ENCODE measurements around the gene VAMP8.

VAMP8 gene

DNA sequence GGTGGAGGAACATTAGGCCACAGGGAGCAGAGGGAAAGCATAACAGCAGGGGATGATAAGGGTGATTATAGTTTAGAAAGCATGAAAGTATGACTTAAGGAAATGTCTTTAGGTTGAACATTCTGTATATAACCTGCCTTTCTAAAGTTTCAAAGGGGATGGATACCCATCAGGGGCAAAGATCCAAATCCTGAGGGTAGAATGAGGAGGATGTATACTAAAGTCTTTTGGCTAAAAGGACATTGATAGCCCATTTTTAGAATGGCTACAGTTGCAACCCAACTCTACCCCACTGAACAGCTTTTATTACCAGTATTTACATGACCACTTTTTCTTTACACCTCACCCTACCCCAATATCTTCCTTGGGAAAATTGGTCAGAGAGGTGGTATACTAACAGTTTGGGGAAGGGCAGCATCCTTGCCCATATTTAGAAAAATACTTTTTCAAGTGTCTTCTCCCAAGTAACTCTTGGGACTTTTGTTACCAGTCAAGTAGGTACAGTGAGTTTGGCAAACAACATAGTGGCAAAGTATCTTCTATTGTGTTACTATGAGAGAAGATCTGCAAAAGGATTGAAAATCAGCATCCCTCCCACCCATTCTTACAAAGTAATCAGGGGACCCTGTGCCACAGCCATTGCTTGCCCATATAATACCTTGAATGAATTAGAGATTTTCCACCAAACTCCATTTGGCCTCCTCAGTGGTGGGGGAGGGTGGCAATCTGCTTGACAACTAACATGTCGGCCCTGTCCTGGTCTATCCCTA lies 30.1 kb upstream of the VAMP8 start:
- Histone ChIP-seq H3K9ac (ENCODE audit: low read depth in 1 of 2, low read length in 2 of 2) (no peak overlapping the region), H3K4me1 (ENCODE audit: control insufficient read depth in 2 of 2, insufficient read depth in 2 of 2, low read length in 2 of 2) (peaks cover 3 to 6% of the 10 kb centered on the region in 2 donors), H3K4me3 (ENCODE audit: low read length in 2 of 2) (no peak overlapping the region), H3K9me3 (ENCODE audit: control insufficient read depth in 2 of 2, low read length in 2 of 2) (no peaks in the 10 kb centered on the region), H3K27ac (ENCODE audit: low read depth in 2 of 2, low read length in 2 of 2) (no peak overlapping the region), H3K36me3 (ENCODE audit: control insufficient read depth in 2 of 2, insufficient read depth in 2 of 2, low read length in 2 of 2) (peaks cover 43 to 69% of the 10 kb centered on the region in 2 donors), H3K27me3 (ENCODE audit: control insufficient read depth in 2 of 2, insufficient read depth in 2 of 2, low read length in 2 of 2) (no peaks in the 10 kb centered on the region)

DNA sequence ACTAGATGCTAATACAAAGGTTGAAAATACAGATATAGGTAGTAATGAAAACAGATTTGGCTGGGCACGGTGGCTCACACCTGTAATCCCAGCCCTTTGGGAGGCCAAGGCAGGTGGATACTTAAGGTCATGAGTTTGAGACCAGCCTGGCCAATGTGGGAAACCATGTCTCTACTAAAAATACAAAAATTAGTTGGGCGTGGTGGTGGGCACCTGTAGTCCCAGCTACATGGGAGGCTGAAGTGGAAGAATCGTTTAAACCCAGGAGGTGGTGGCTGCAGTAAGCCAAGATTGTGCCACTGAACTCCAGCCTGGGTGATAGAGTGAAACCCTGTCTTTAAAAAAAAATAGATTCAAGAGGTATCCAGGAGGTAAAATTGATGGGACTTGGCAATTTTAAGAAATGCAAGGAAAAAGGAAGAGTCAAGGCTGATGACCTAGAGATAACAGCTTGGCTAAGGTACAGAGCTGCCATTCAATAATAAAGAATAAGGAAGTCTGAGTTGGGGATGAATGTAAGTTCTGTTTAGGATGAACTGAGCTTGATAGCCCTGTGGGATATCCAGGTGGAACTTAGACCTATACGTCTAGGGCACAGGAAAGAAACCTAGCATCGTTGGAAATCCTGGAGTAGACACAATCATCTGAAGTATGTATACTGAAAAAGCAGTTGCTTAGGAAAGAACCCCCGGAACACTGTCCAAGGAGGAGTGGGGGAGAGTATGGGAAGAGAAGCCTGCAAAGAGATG lies 29.4 kb upstream of the VAMP8 start:
- H3K9ac ChIP-seq (ENCODE audit: low read depth in 1 of 2, low read length in 2 of 2), result no peak overlapping the region
- no peaks in the 10 kb centered on the region for H3K9me3 ChIP-seq (ENCODE audit: control insufficient read depth in 2 of 2, low read length in 2 of 2)
- peaks cover 43 to 69% of the 10 kb centered on the region in 2 donors for H3K36me3 ChIP-seq (ENCODE audit: control insufficient read depth in 2 of 2, insufficient read depth in 2 of 2, low read length in 2 of 2)
- no peaks in the 10 kb centered on the region for H3K27me3 ChIP-seq (ENCODE audit: control insufficient read depth in 2 of 2, insufficient read depth in 2 of 2, low read length in 2 of 2)
- H3K27ac ChIP-seq (ENCODE audit: low read depth in 2 of 2, low read length in 2 of 2), result no peak overlapping the region
- H3K4me3 ChIP-seq (ENCODE audit: low read length in 2 of 2), result no peak overlapping the region
- peaks cover 0 to 3% of the 10 kb centered on the region in 2 donors for H3K4me1 ChIP-seq (ENCODE audit: control insufficient read depth in 2 of 2, insufficient read depth in 2 of 2, low read length in 2 of 2)

DNA sequence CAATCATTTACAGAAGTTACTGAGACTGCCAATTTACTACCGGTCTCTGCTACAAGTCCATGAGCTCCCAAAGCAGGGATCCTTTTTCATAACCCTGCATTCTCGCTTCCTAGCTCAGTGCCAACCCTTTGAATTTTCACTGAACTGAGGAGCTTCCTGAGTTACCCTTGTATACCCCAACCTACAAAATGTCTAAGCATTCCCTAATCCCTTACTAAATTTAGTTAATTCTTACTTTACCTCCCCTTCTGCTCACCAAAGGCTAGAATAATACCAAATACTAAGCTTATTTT lies 28.8 kb upstream of the VAMP8 start:
- no peak overlapping the region for H3K9ac ChIP-seq (ENCODE audit: low read depth in 1 of 2, low read length in 2 of 2)
- H3K27ac ChIP-seq (ENCODE audit: low read depth in 2 of 2, low read length in 2 of 2), result no peak overlapping the region
- H3K36me3 ChIP-seq (ENCODE audit: control insufficient read depth in 2 of 2, insufficient read depth in 2 of 2, low read length in 2 of 2), result peaks cover 40 to 68% of the 10 kb centered on the region in 2 donors

DNA sequence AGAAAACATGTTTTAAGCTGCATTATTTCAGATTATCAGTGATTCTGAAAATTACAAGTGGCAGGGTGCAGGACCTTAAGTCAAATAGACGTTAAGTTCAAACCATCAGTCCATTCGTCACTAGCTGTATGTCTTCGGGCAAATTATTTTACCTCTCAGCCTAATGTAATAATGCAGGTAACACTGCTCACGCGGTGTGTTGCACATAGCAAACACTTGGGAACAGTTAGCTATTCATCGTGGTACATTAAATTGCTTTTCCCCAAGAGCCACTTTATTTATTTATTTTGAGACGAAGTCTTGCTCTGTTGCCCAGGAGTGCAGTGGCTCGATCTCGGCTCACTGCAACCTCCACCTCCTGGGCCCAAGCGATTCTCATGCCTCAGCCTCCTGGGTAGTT lies 28.3 kb upstream of the VAMP8 start:
- no peaks in the 10 kb centered on the region for H3K9me3 ChIP-seq (ENCODE audit: control insufficient read depth in 2 of 2, low read length in 2 of 2)
- no peak overlapping the region for H3K27ac ChIP-seq (ENCODE audit: low read depth in 2 of 2, low read length in 2 of 2)
- H3K27me3 ChIP-seq (ENCODE audit: control insufficient read depth in 2 of 2, insufficient read depth in 2 of 2, low read length in 2 of 2), result no peaks in the 10 kb centered on the region
- H3K9ac ChIP-seq (ENCODE audit: low read depth in 1 of 2, low read length in 2 of 2), result no peak overlapping the region
- H3K4me3 ChIP-seq (ENCODE audit: low read length in 2 of 2), result no peak overlapping the region
- peaks cover 39 to 68% of the 10 kb centered on the region in 2 donors for H3K36me3 ChIP-seq (ENCODE audit: control insufficient read depth in 2 of 2, insufficient read depth in 2 of 2, low read length in 2 of 2)
- H3K4me1 ChIP-seq (ENCODE audit: control insufficient read depth in 2 of 2, insufficient read depth in 2 of 2, low read length in 2 of 2), result no peaks in the 10 kb centered on the region

More for the DNA sequence above, 28.8 kb upstream of the VAMP8 start:
- H3K27me3 ChIP-seq (ENCODE audit: control insufficient read depth in 2 of 2, insufficient read depth in 2 of 2, low read length in 2 of 2), result no peaks in the 10 kb centered on the region
- H3K4me1 ChIP-seq (ENCODE audit: control insufficient read depth in 2 of 2, insufficient read depth in 2 of 2, low read length in 2 of 2), result peaks cover 0 to 2% of the 10 kb centered on the region in 2 donors
- no peaks in the 10 kb centered on the region for H3K9me3 ChIP-seq (ENCODE audit: control insufficient read depth in 2 of 2, low read length in 2 of 2)
- no peak overlapping the region for H3K4me3 ChIP-seq (ENCODE audit: low read length in 2 of 2)

DNA sequence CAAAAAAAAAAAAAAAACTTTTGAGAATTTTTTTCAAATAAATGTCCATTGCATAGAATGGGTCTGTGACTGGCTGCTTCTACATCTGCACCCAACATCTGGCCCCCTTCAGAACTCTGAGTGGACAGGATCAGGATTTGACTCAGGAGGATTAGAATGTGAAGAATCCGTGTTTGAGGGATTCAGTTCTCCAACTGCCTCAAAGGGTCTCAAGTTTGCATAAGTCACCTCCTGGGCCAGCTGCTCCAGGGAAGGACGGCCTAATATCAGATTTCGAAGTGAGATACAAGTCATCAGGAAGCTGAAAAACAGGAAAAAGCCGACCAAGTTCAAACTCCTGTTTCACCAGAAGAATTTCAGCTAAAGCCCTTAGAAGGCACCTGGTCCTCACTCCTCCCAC lies 27.6 kb upstream of the VAMP8 start:
- no peak overlapping the region for H3K9ac ChIP-seq (ENCODE audit: low read depth in 1 of 2, low read length in 2 of 2)
- H3K9me3 ChIP-seq (ENCODE audit: control insufficient read depth in 2 of 2, low read length in 2 of 2), result no peaks in the 10 kb centered on the region
- no peak overlapping the region for H3K4me3 ChIP-seq (ENCODE audit: low read length in 2 of 2)
- peak overlapping the region; percentile 18 to 20 for H3K27ac ChIP-seq (ENCODE audit: low read depth in 2 of 2, low read length in 2 of 2)
- no peaks in the 10 kb centered on the region for H3K27me3 ChIP-seq (ENCODE audit: control insufficient read depth in 2 of 2, insufficient read depth in 2 of 2, low read length in 2 of 2)
- H3K36me3 ChIP-seq (ENCODE audit: control insufficient read depth in 2 of 2, insufficient read depth in 2 of 2, low read length in 2 of 2), result peaks cover 44 to 69% of the 10 kb centered on the region in 2 donors
- H3K4me1 ChIP-seq (ENCODE audit: control insufficient read depth in 2 of 2, insufficient read depth in 2 of 2, low read length in 2 of 2), result no peaks in the 10 kb centered on the region

DNA sequence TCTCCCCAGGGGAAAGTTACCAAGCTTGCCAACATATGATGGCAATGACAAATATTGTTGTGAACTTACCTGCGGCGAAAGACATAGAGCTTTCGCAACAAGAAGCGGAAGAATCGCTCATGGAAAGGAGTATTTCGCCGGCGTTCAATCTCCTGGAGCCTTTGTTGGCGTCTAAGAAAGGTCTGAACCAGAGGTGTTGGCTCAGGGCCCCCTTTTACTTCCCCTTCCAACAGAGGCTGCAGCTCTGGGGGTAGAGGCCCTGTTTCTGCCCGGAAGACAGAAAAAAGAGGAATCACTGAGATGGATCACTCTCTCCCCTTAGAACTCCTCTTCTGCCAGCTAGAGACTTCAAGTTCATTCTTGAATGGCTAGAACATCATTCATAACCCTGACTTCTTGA lies 26.9 kb upstream of the VAMP8 start:
- H3K27ac ChIP-seq (ENCODE audit: low read depth in 2 of 2, low read length in 2 of 2), result peak overlapping the region in 1 of 2 donors; percentile 4
- H3K9ac ChIP-seq (ENCODE audit: low read depth in 1 of 2, low read length in 2 of 2), result no peak overlapping the region
- peaks cover 42 to 68% of the 10 kb centered on the region in 2 donors for H3K36me3 ChIP-seq (ENCODE audit: control insufficient read depth in 2 of 2, insufficient read depth in 2 of 2, low read length in 2 of 2)
- H3K27me3 ChIP-seq (ENCODE audit: control insufficient read depth in 2 of 2, insufficient read depth in 2 of 2, low read length in 2 of 2), result no peaks in the 10 kb centered on the region
- no peaks in the 10 kb centered on the region for H3K4me1 ChIP-seq (ENCODE audit: control insufficient read depth in 2 of 2, insufficient read depth in 2 of 2, low read length in 2 of 2)
- H3K4me3 ChIP-seq (ENCODE audit: low read length in 2 of 2), result no peak overlapping the region
- no peaks in the 10 kb centered on the region for H3K9me3 ChIP-seq (ENCODE audit: control insufficient read depth in 2 of 2, low read length in 2 of 2)

DNA sequence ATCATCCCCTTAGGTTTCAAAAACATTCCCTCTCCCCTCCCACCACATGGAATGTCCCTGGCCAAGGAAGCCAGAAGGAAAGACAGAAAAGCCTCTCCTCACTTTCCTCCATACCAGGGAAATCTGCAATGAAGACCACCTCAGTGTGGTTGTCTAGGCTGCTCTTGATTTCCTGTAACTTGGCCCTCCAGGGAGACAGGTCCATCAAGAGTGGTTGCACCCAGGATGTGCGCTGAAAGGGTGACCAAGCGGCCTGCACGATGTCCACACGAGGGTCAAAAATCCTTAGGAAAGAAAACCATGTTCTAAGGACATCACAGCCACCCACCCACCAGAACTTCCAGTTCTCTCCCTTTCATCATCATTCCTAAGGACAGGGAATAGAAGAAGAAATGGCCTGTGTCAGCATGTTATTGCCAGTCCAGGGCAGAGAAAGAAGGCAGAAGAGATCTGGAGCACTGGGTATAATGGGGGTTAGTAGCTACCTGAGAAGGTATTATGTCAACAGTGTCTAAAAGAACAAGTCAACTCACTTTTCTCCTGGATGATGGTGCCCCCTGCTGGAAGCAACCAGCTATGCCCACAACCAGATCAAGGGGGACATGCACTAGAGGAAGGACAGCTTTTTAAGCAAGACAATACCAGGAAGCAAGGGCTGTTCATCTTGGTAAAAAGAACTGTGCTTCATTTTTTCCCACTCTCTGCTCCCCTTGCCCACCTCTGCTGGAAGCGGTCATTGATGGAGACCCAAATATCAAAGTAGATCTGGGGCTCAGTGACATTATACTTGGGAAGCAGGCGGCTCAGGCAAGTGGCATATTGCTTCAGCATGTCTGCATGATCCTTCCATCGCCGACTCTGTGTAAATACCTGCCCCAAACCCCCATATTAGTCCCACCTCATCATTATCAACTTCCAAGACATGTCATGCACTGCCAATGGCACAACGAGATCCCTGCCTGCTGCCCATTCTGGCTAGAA lies 25.4 kb upstream of the VAMP8 start:
- Histone ChIP-seq H3K4me3 (ENCODE audit: low read length in 2 of 2) (no peak overlapping the region), H3K9ac (ENCODE audit: low read depth in 1 of 2, low read length in 2 of 2) (no peak overlapping the region), H3K4me1 (ENCODE audit: control insufficient read depth in 2 of 2, insufficient read depth in 2 of 2, low read length in 2 of 2) (no peaks in the 10 kb centered on the region), H3K9me3 (ENCODE audit: control insufficient read depth in 2 of 2, low read length in 2 of 2) (no peaks in the 10 kb centered on the region), H3K36me3 (ENCODE audit: control insufficient read depth in 2 of 2, insufficient read depth in 2 of 2, low read length in 2 of 2) (peaks cover 40 to 60% of the 10 kb centered on the region in 2 donors), H3K27me3 (ENCODE audit: control insufficient read depth in 2 of 2, insufficient read depth in 2 of 2, low read length in 2 of 2) (no peaks in the 10 kb centered on the region), H3K27ac (ENCODE audit: low read depth in 2 of 2, low read length in 2 of 2) (no peak overlapping the region)

DNA sequence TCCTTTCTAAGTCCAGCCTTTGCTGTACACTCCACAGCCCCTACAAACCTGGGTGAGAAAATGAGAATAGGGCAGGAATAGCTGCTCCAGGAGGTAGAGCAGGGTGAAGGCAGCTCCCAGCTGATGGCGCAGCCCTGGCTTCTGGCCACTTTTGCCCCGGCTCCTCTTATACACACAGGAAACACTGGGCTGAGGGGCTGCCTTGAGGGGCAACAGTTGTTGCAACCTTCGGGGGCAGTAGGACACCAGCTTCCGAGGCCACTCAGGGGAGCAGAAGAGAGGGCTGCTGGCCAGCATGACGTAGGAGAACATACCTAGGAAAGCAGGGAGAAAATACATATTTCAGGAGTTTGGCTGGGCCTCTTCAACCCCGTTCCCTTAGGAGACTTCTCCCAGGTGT lies 24.2 kb upstream of the VAMP8 start:
- H3K9ac ChIP-seq (ENCODE audit: low read depth in 1 of 2, low read length in 2 of 2), result no peak overlapping the region
- no peaks in the 10 kb centered on the region for H3K27me3 ChIP-seq (ENCODE audit: control insufficient read depth in 2 of 2, insufficient read depth in 2 of 2, low read length in 2 of 2)
- no peak overlapping the region for H3K4me3 ChIP-seq (ENCODE audit: low read length in 2 of 2)
- H3K27ac ChIP-seq (ENCODE audit: low read depth in 2 of 2, low read length in 2 of 2), result no peak overlapping the region
- H3K36me3 ChIP-seq (ENCODE audit: control insufficient read depth in 2 of 2, insufficient read depth in 2 of 2, low read length in 2 of 2), result peaks cover 43 to 64% of the 10 kb centered on the region in 2 donors
- no peaks in the 10 kb centered on the region for H3K9me3 ChIP-seq (ENCODE audit: control insufficient read depth in 2 of 2, low read length in 2 of 2)
- H3K4me1 ChIP-seq (ENCODE audit: control insufficient read depth in 2 of 2, insufficient read depth in 2 of 2, low read length in 2 of 2), result no peaks in the 10 kb centered on the region

DNA sequence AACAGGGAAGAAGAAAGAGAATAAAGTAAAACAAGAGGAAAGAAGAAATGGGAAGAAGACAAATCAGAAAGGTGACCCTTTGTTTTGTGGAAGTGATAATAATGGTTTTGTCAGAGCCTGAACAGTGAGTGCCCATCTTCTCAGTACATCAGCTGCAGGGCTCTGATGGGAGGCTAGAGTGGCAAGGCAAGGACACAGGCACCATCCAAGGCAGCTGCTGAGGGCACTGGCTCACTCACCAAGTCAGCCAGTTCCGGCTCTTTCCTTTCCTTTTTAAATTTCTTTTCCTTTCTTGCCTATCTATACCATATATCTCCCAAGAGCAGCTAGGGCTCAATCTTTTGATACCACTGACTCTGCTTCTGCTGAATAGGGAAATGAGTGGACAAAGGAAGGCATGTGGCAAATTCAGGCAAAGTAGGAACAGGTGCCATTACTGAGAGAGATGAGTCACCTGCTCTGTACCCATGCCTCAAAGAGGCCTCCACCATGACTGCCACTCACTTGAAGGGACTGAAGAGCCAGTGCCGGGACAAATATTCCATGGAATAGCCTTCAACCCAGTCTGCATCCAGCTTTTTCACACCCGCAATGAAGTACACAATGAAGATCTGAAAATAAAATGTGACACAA lies 22.3 kb upstream of the VAMP8 start:
- Histone ChIP-seq H3K27ac (ENCODE audit: low read depth in 2 of 2, low read length in 2 of 2) (no peak overlapping the region), H3K9me3 (ENCODE audit: control insufficient read depth in 2 of 2, low read length in 2 of 2) (no peaks in the 10 kb centered on the region), H3K36me3 (ENCODE audit: control insufficient read depth in 2 of 2, insufficient read depth in 2 of 2, low read length in 2 of 2) (peaks cover 49 to 68% of the 10 kb centered on the region in 2 donors)

More for the DNA sequence above, 22.3 kb upstream of the VAMP8 start:
- Histone ChIP-seq H3K4me3 (ENCODE audit: low read length in 2 of 2) (no peak overlapping the region), H3K27me3 (ENCODE audit: control insufficient read depth in 2 of 2, insufficient read depth in 2 of 2, low read length in 2 of 2) (no peaks in the 10 kb centered on the region), H3K4me1 (ENCODE audit: control insufficient read depth in 2 of 2, insufficient read depth in 2 of 2, low read length in 2 of 2) (no peaks in the 10 kb centered on the region), H3K9ac (ENCODE audit: low read depth in 1 of 2, low read length in 2 of 2) (no peak overlapping the region)

All from mucosa of rectum (tissue), 2 donors.